ENCODE data around the gene SLC39A6.
"Not testable (repeated sequence)": the region's sequence is repeated elsewhere in the genome, so short reads cannot be mapped to it uniquely, and the experiment has no call there.

SLC39A6 gene

DNA sequence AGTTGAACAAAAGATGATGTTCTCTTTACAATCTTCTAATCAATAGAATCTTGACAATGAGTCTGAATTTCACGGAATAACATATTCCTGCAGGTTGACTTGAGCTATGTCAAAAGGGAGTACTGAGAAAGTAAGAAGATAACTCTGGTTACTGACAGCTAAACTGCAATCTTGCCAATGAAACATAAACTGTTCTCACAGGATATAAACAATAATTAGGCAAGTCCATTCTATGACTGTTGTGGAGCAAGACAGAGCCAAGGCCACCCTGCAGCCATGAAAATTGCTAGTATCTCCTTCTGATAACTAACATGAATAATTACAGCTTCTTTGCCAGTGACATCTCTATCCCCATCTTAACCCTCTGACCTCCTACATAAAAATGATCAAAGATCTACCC, 55.5 kb downstream of the SLC39A6 start:
- H3K4me3 ChIP-seq (ENCODE audit: low read length): no peak overlapping the region
- no peak for TF ChIP-seq ZNF274 (IDR thresholded peaks at IDR 0.05; ENCODE audit: low read depth, low read length)

GRCh38 chr18:36072406-36072805, 56.7 kb downstream of the SLC39A6 start:
- H3K4me3 ChIP-seq (ENCODE audit: low read length): not testable (repeated sequence)

DNA sequence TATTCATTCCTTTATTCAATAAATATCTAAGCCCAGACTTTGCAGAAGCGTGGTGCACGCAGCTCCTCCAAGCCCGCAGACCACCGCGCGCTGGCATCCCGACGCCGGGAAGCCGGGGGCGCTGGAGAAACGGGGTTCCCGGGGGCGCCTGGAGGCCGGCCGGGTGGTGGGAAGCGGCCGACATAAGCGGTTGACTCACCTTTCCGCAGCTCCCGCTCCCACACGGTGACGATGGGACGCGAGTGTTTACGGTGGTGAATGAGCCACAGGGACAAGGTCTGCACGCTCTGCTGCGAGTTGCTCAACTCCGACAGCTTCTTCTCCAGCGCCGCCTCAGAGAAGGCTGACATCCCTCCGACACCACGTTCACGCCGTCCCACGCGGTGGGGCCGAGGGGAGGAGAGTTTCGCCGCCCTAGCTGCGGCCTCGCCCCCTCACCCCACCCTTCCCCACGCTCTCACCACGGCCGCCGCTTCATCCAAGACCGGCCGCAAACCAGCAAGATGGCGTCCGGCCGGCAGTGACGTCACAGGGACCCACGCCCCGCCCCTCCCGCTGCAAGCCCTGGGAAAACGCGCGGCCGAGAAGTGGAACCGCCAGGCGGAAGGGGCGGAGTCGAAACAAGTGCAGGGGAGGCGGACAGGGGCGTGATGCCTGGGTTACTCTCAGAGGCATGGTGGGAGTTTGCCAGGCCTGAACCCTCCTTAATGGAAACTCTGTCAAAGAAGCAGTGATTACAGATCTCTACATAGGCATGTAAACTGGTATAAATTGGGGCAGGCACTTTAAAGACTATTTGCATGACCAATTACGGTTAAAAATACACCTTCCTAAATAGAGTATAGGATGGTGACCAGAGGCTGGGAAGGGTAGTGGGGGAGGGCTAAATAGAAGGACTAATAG, 61.8 kb downstream of the SLC39A6 start, which contains the start of gene RPRD1A:
Gene RPRD1A, minus strand, starts transcription at position 505 of the 903 bp plus-strand sequence. Its CDS starts 155 bp downstream, at position 350.
- H3K4me3 ChIP-seq (ENCODE audit: low read length): peak within 1 kb of the TSS; percentile 98
- TF ChIP-seq ZNF274 (IDR thresholded peaks at IDR 0.05; ENCODE audit: low read depth, low read length): no peak

DNA sequence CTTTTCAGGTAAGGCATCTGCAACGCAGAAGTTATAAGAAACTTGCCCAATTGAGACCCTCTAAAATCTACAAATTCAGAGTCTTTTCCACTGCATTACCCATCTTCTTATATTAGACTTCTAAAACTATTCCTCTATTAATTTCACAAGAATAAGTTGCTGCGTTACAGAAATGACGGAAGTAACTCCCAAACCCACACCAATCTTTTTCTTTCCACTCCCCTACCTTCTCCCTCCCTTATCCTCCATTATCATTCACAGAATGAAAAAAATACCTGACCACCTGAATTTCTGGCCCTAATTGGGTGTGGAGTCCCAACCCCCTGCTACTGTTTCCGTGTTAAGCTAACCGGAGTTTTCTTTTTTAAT, 62.5 kb downstream of the SLC39A6 start:
- H3K4me3 ChIP-seq (ENCODE audit: low read length): peak overlapping the region; percentile 98
- TF ChIP-seq ZNF274 (IDR thresholded peaks at IDR 0.05; ENCODE audit: low read depth, low read length): no peak

DNA sequence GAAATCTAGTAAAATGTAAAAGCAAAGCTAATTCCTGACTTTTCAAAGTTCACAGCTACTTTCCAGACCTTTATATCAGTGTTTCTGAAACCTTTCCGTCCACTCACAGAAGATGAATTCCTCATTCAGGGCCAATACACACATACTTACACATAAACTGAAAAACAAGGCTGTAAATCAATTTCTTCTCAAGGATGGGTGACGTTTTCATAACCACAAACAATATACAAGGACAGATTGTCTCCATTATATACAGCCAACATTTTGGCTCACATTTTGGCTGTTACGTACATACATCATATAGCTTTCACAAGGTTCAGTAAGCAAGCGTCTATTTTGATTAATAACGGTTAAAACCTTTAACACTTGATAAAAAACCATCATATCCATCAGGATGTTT, 63.1 kb downstream of the SLC39A6 start:
- no peak for TF ChIP-seq ZNF274 (IDR thresholded peaks at IDR 0.05; ENCODE audit: low read depth, low read length)
- H3K4me3 ChIP-seq (ENCODE audit: low read length): peak overlapping the region; percentile 98; the same call in 1 of the 2 replicates

DNA sequence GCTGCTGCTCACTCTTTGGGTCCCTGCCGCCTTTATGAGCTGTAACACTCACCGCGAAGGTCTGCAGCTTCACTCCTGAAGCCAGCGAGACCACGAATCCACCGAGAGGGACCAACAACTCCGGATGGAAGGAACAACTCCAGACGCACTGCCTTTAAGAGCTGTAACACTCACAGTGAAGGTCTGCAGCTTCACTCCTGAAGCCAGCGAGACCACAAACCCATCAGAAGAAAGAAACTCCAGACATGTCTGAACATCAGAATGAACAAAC, 64.4 kb downstream of the SLC39A6 start:
- H3K4me3 ChIP-seq (ENCODE audit: low read length): not testable (repeated sequence)

- TF ChIP-seq ZNF274 (IDR thresholded peaks at IDR 0.05; ENCODE audit: low read depth, low read length): no peak
- no peak overlapping the region for H3K4me3 ChIP-seq (ENCODE audit: low read length)
Observed at GRCh38 chr18:36064027-36064808, 64.9 kb downstream of the SLC39A6 start.

GRCh38 chr18:36058674-36059073, 70.5 kb downstream of the SLC39A6 start:
- TF ChIP-seq ZNF274 (IDR thresholded peaks at IDR 0.05; ENCODE audit: low read depth, low read length): no peak
- H3K4me3 ChIP-seq (ENCODE audit: low read length): no peak overlapping the region
